HG03060 (cell line): ENCODE measurements around the gene KCNQ1.
"Not testable (repeated sequence)": the region's sequence is repeated elsewhere in the genome, so short reads cannot be mapped to it uniquely, and the experiment has no call there.

ENCODE experiments used
- ATAC-seq: cut with Tn5 transposase; IDR thresholded peaks from one replicate; pipeline ENCODE4 v1.9.1; 2021; ENCODE audit warnings: low read depth, moderate number of reproducible peaks; ENCODE audit not compliant: unreplicated experiment

KCNQ1 gene

GRCh38 chr11:2471048-2471803 is 26.4 kb downstream of the KCNQ1 start:
- no peak for ATAC-seq

DNA sequence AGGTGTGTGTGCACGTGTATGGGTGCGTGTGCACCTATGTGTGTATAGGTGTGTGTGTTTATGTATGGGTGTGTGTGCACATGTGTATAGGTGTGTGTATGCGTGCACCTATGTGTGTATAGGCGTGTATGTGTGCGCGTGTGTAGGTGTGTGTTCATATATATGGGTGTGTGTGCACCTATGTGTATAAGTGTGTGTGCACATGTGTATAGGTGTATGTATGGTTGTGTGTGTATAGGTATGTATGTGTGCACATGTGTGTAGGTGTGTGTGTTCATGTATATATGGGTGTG is 26.9 kb downstream of the KCNQ1 start:
- ATAC-seq = no peak

- ATAC-seq = no peak
Measured at GRCh38 chr11:2472428-2473186, 27.8 kb downstream of the KCNQ1 start.

- ATAC-seq = no peak
Measured at GRCh38 chr11:2473361-2474058, 28.7 kb downstream of the KCNQ1 start.

GRCh38 chr11:2474059-2474901 is 29.5 kb downstream of the KCNQ1 start:
- no peak for ATAC-seq

DNA sequence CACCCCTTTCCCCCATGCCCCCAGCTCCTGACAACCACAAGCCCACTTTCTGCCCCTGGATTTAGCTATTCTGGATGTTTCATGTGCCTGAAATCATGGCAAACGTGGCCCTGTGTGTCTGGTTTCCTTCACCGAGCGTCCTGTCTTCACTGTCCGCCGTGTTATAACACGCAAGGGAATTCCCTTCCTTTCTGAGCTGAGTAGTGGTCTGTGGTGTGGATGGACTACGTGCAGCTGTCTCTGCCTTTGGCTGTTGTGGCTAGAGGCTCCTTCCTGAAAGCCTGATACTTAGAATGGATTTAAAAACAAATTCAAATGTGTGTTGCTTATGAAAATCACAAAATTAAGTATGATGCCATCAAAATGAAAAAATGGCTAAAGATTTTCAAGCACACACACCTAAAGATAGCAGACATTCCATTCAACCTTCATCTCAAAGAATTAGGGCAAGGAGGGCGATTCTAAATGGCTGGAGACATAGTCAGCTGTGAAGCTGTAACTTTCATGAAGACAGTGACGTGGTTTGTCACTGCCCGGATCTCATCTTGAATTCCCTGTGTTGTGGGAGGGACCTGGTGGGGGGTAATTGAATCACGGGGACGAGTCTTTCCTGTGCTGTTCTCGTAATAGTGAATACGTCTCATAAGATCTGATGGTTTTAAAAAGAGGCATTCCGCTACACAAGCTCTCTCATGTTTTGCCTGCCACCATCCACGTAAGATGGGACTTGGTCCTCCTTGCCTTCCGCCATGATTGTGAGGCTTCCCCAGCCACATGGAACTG is 30.5 kb downstream of the KCNQ1 start:
- no peak for ATAC-seq

DNA sequence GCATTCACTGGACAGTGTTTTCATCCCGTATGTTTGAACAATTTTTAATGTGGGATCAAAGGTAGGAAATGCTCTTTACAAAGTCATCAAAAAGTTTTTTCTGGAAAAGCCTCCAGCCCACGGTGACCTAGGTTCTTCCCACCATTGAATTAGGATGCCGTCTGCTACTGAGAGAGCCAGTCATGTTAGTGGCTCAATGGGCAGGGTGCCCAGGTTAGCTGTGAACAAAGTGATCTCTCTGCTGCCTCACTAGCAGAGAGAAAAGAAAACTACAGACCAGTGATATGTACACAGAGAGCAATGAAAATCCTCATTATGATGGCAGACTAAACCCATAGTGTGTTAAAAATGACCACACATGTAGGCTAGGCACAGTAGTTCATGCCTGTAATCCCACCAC is 32.4 kb downstream of the KCNQ1 start:
- ATAC-seq = no peak

DNA sequence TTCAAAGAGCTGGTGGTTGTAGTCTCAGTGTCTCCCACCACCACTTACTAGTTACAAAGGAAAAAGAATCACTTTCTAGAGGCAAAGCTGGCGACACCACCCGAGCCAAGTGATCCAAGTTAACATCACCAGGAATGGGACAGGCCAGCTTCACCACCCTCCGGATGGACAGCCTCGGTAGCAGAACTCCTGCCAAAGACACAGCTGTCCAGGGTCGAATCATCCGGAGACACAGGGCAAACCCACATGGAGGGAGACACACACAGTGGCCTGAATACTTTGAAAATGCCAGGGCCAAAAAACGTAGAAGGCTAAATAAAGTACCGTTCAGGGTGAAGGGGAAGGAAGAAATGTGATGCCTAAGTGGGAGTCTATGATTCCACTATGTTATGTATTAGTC is 33.1 kb downstream of the KCNQ1 start:
- no peak for ATAC-seq

- not testable (repeated sequence) for ATAC-seq
Measured at GRCh38 chr11:2480067-2480873, 35.5 kb downstream of the KCNQ1 start.

DNA sequence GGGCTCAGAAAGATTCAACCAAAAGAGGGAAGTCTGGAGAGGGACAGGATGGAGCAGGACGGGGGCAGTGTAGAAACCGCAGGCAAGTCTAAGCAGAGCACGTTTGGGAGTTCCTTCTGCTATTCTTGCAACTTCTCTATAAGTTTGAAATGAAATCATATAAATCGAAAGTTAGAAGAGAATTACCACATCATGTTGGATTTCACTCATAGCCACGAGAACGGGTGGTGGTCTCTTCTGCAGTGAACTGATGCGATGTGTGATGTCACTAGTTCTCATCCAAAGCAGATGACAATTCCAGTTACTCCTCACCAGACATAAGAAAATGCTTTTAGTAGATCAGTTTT is 36.0 kb downstream of the KCNQ1 start:
- ATAC-seq = no peak

DNA sequence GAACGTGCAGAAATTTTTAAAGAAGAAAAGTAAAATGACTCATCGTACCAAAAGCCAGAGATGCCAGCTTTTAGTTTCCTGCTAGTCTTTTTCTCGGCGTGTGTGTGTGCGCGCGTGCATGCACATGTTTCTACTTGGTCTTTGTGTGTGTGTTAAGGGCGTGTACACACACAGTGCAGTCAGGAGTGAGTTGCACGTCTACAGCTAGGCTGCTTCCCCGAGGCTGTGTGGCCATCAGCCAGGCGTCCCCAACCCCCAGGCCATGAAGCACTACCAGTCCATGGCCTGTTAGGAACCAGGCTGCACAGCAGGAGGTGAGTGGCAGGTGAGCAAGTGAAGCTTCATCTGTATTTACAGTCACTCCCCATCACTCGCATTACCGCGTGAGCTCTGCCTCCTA is 36.4 kb downstream of the KCNQ1 start:
- no peak for ATAC-seq

GRCh38 chr11:2482204-2482603 is 37.4 kb downstream of the KCNQ1 start:
- ATAC-seq = no peak

DNA sequence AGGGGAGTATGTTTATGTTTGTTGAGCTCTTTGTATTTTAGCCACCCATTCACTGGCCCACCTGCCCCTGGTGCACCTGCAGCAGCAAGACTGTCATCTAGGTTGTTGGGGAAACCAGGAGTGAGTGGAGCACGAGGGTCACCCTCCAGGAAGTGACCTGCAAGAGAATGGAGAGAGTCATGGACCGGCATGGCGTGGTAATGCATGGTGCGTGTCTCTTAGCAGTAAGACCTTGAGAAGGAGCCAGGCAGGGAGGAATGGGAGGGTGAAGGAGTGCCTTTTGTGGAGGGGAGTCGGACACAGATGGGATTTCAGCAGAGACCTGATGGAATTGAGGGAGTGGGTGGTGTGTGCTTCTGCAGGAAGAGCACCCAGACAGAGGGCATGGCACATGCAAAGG is 37.9 kb downstream of the KCNQ1 start:
- no peak for ATAC-seq

GRCh38 chr11:2483426-2483825 is 38.6 kb downstream of the KCNQ1 start:
- ATAC-seq = no peak

- no peak for ATAC-seq
Measured at GRCh38 chr11:2484576-2485125, 39.8 kb downstream of the KCNQ1 start.

GRCh38 chr11:2488004-2488403 is 43.2 kb downstream of the KCNQ1 start:
- ATAC-seq = no peak

GRCh38 chr11:2489083-2489482 is 44.3 kb downstream of the KCNQ1 start:
- no peak for ATAC-seq

DNA sequence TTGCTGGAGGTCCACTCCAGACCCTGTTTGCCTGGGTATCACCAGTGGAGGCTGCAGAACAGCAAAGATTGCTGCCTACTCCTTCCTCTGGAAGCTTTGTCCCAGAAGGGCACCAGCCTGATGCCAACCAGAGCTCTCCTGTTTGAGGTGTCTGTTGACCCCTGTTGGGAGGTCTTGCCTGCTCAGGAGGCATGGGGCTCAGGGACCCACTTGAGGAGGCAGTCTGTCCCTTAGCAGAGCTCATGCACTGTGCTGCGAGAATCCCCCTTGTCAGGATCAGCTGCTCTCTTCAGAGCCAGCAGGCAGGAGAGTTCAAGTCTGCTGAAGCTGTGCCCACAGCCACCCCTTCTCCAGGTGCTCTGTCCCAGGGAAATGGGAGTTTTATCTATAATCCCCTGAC is 53.1 kb downstream of the KCNQ1 start:
- not testable (repeated sequence) for ATAC-seq

DNA sequence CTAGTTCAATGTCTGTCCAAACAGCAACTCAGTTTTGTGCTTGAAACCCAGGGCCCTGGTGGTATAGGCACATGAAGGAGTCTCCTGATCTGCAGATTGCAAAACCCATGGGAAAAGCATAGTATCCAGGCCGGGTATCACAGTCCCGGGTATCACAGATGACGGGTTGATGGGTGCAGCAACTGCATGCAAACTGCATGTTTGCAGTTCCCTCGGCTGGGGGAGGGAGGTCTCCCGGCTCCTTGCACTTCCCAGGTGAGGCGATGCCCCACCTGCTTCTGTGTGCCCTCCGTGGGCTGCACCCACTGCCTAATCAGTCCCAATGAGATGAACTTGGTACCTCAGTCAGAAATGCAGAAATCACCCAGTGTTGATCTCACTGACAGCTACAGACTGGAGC is 53.9 kb downstream of the KCNQ1 start:
- no peak for ATAC-seq
